ENCODE results near the gene PGP. TPM values are rescaled to one million over a fixed set of nuclear protein-coding genes. Genes with fewer than 3 reads are reported as not detected.

The PGP gene
- total and polyA plus RNA-seq, 4 donors, result 3.4 to 9.9 (median 6.3) TPM

DNA sequence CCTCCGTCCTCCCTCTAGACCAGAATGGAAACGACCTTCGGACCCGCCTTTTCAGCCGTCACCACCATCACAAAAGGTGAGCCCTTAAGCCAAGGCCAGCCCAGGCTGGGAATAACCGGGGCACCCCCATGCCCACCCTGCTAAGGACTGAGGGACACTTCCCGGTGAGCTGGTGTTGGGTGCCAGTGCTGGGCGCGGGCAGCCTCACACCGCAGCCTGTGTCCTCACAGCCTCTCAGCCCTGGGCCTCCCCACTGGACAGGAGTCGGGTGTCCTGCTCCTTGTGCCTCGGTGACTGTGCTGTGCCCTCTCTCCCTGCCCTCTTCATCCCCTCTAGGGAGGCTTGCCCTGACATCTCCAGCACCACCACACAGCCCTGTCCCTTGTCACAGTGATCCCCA is 48.8 kb downstream of the PGP start (continued):
- TF ChIP-seq, protein P1, sequence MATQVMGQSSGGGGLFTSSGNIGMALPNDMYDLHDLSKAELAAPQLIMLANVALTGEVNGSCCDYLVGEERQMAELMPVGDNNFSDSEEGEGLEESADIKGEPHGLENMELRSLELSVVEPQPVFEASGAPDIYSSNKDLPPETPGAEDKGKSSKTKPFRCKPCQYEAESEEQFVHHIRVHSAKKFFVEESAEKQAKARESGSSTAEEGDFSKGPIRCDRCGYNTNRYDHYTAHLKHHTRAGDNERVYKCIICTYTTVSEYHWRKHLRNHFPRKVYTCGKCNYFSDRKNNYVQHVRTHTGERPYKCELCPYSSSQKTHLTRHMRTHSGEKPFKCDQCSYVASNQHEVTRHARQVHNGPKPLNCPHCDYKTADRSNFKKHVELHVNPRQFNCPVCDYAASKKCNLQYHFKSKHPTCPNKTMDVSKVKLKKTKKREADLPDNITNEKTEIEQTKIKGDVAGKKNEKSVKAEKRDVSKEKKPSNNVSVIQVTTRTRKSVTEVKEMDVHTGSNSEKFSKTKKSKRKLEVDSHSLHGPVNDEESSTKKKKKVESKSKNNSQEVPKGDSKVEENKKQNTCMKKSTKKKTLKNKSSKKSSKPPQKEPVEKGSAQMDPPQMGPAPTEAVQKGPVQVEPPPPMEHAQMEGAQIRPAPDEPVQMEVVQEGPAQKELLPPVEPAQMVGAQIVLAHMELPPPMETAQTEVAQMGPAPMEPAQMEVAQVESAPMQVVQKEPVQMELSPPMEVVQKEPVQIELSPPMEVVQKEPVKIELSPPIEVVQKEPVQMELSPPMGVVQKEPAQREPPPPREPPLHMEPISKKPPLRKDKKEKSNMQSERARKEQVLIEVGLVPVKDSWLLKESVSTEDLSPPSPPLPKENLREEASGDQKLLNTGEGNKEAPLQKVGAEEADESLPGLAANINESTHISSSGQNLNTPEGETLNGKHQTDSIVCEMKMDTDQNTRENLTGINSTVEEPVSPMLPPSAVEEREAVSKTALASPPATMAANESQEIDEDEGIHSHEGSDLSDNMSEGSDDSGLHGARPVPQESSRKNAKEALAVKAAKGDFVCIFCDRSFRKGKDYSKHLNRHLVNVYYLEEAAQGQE (IDR thresholded peaks at IDR 0.05), result no peak

GRCh38 chr16:2163211-2163881 is 51.3 kb downstream of the PGP start:
- H3K4me1 ChIP-seq (ENCODE audit: control insufficient read depth in 4 of 4, insufficient read depth in 4 of 4, low read length in 3 of 4), result peaks cover 37 to 67% (median 53%) of the 10 kb centered on the region in 4 donors
- 82% methylated on average over 26 of the region's 26 CpGs for WGBS
- H3K27ac ChIP-seq (ENCODE audit: low read depth in 1 of 2, low read length in 2 of 2), result peak overlapping the region in 1 of 2 donors; percentile 7
- H3K4me3 ChIP-seq (ENCODE audit: low read depth in 1 of 3, low read length in 3 of 3), result no peak overlapping the region
- H3K9me3 ChIP-seq (ENCODE audit: control insufficient read depth in 4 of 4, low read length in 3 of 4), result no peaks in the 10 kb centered on the region
- H3K9ac ChIP-seq (ENCODE audit: low read depth in 1 of 2, low read length in 2 of 2), result no peak overlapping the region
- TF ChIP-seq HNF4A (conservative IDR thresholded peaks at IDR 0.05), result no peak
- TF ChIP-seq NR2F2 (IDR thresholded peaks at IDR 0.05), result no peak
- TF ChIP-seq SP1 (IDR thresholded peaks at IDR 0.05), result no peak
- TF ChIP-seq TAF1 (conservative IDR thresholded peaks at IDR 0.05), result no peak
- TF ChIP-seq, protein P2, sequence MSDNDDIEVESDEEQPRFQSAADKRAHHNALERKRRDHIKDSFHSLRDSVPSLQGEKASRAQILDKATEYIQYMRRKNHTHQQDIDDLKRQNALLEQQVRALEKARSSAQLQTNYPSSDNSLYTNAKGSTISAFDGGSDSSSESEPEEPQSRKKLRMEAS (IDR thresholded peaks at IDR 0.05), result no peak
- TF ChIP-seq, protein P1 (IDR thresholded peaks at IDR 0.05), result no peak
- TF ChIP-seq RAD21 (IDR thresholded peaks at IDR 0.05), result no peak
- no peak for TF ChIP-seq GABPA (IDR thresholded peaks at IDR 0.05 in 1 of 2, conservative IDR thresholded peaks at IDR 0.05 in 1 of 2)
- no peak for TF ChIP-seq ATF3 (IDR thresholded peaks at IDR 0.05)
- TF ChIP-seq YY1 (IDR thresholded peaks at IDR 0.05), result no peak
- no peak for TF ChIP-seq RXRA (IDR thresholded peaks at IDR 0.05)
- TF ChIP-seq FOXA1 (IDR thresholded peaks at IDR 0.05), result no peak
- TF ChIP-seq ZBTB33 (IDR thresholded peaks at IDR 0.05), result no peak
- TF ChIP-seq, protein P3, sequence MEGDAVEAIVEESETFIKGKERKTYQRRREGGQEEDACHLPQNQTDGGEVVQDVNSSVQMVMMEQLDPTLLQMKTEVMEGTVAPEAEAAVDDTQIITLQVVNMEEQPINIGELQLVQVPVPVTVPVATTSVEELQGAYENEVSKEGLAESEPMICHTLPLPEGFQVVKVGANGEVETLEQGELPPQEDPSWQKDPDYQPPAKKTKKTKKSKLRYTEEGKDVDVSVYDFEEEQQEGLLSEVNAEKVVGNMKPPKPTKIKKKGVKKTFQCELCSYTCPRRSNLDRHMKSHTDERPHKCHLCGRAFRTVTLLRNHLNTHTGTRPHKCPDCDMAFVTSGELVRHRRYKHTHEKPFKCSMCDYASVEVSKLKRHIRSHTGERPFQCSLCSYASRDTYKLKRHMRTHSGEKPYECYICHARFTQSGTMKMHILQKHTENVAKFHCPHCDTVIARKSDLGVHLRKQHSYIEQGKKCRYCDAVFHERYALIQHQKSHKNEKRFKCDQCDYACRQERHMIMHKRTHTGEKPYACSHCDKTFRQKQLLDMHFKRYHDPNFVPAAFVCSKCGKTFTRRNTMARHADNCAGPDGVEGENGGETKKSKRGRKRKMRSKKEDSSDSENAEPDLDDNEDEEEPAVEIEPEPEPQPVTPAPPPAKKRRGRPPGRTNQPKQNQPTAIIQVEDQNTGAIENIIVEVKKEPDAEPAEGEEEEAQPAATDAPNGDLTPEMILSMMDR (IDR thresholded peaks at IDR 0.05; ENCODE audit: low read depth, low read length, missing input control), result no peak
- TF ChIP-seq HNF4G (IDR thresholded peaks at IDR 0.05), result no peak
- no peak for TF ChIP-seq EGR1 (IDR thresholded peaks at IDR 0.05; ENCODE audit: low read depth in 2 of 2)
- no peak for TF ChIP-seq JUND (IDR thresholded peaks at IDR 0.05)
- TF ChIP-seq FOXA2 (IDR thresholded peaks at IDR 0.05), result no peak
- DNase-seq (ENCODE audit: low spot score), result no peak
- no peaks in the 10 kb centered on the region for H3K27me3 ChIP-seq (ENCODE audit: control insufficient read depth in 4 of 4, insufficient read depth in 4 of 4, low read length in 3 of 4)
- H3K36me3 ChIP-seq (ENCODE audit: control insufficient read depth in 4 of 4, insufficient read depth in 3 of 4, low read depth in 1 of 4, low read length in 3 of 4), result peaks cover 0 to 7% (median 1%) of the 10 kb centered on the region in 4 donors
